H1 (cell line): ENCODE data around the gene WAC. TPM values are rescaled to one million over a fixed set of nuclear protein-coding genes. Genes with fewer than 3 reads are reported as not detected.

Experiments used
- CTCF ChIA-PET: fragments of 300-600 bp; sonication (Branson Sonifier 250); formaldehyde crosslinking; loops from one replicate; lab custom pipeline; 2021; ENCODE audit not compliant: partially characterized antibody; lab: Charles Lee
- POLR2A ChIA-PET: fragments of 300-600 bp; sonication (Branson Sonifier 250); formaldehyde crosslinking; loops from one replicate; lab custom pipeline; 2021; ENCODE audit warnings: inconsistent platforms; ENCODE audit not compliant: partially characterized antibody; lab: Charles Lee
- DNase-seq, 2 experiments: peaks; one replicate each; pipeline versions ENCODE4 v3.0.0 to v3.0.0-alpha.2; 2010 to 2022; ENCODE audit warnings: low spot score in 2 of 2, low read depth in 1 of 2, mixed read lengths in 1 of 2
- FAIRE-seq: peaks from 2 replicates; lab custom pipeline; 2011; peaks lifted over from hg19 to GRCh38; lab: Jason Lieb, UNC
- H2AFZ ChIP-seq: 2 replicates; pipeline ENCODE4 v1.8.1; 2012; ENCODE audit warnings: low read length, inconsistent platforms
- H2AK5ac ChIP-seq: 2 replicates; pipeline ENCODE4 v1.6.1; 2013; ENCODE audit warnings: low read depth, low read length
- H2BK120ac ChIP-seq: replicated peaks from 2 replicates; pipeline ENCODE3; 2013; ENCODE audit warnings: low read depth, low read length, inconsistent platforms
- H2BK12ac ChIP-seq: 2 replicates; pipeline ENCODE4 v1.6.1; 2013; ENCODE audit warnings: low read depth, low read length
- H2BK15ac ChIP-seq: 2 replicates; pipeline ENCODE4 v1.6.1; 2013; ENCODE audit warnings: low read length
- H2BK20ac ChIP-seq: 2 replicates; pipeline ENCODE4 v1.6.1; 2013; ENCODE audit warnings: low read length
- H2BK5ac ChIP-seq: 2 replicates; pipeline ENCODE4 v1.6.1; 2013; ENCODE audit warnings: low read depth, low read length
- H3K14ac ChIP-seq: 2 replicates; pipeline ENCODE4 v1.6.1; 2013; ENCODE audit warnings: inconsistent platforms; ENCODE audit not compliant: insufficient read length
- H3K18ac ChIP-seq: 2 replicates; pipeline ENCODE4 v1.6.1; 2013; ENCODE audit warnings: low read length; ENCODE audit errors: extremely low read depth
- H3K23ac ChIP-seq: 2 replicates; pipeline ENCODE4 v1.6.1; 2013; ENCODE audit warnings: inconsistent platforms; ENCODE audit not compliant: insufficient read length
- H3K23me2 ChIP-seq: 2 replicates; pipeline ENCODE4 v1.6.1; 2013; ENCODE audit warnings: low read depth, low read length
- H3K27ac ChIP-seq: 2 replicates; pipeline ENCODE4 v1.6.1; 2011; ENCODE audit warnings: low read depth, low read length, inconsistent platforms
- H3K27me3 ChIP-seq, 4 experiments: replicated peaks in 1 of 4; 1 replicate in 1 of 4; 2 replicates in 3 of 4; pipeline versions ENCODE4 v1.6.1 to v1.8.1; 2011 to 2013; ENCODE audit warnings: low read length in 3 of 4, mild to moderate bottlenecking in 3 of 4, inconsistent platforms in 2 of 4, mixed read lengths in 2 of 4, moderate library complexity in 1 of 4; ENCODE audit not compliant: control insufficient read depth in 3 of 4, insufficient read depth in 3 of 4; ENCODE audit errors: extremely low read depth in 1 of 4
- H3K36me3 ChIP-seq, 4 experiments: 2 replicates each; pipeline versions ENCODE4 v1.6.1 to v1.8.1; 2011 to 2013; ENCODE audit warnings: mild to moderate bottlenecking in 4 of 4, low read length in 3 of 4, moderate library complexity in 2 of 4, control low read depth in 1 of 4, inconsistent platforms in 1 of 4; ENCODE audit not compliant: insufficient read depth in 4 of 4, control insufficient read depth in 2 of 4
- H3K4ac ChIP-seq: replicated peaks from 2 replicates; pipeline ENCODE3; 2013; ENCODE audit warnings: low read length, low read depth, mixed read lengths, inconsistent platforms; ENCODE audit not compliant: insufficient read length
- H3K4me1 ChIP-seq, 4 experiments: replicated peaks in 1 of 4; 1 replicate in 1 of 4; 2 replicates in 3 of 4; pipeline versions ENCODE4 v1.6.1 to v1.8.1; 2011 to 2013; ENCODE audit warnings: low read length in 3 of 4, inconsistent platforms in 2 of 4, mixed read lengths in 1 of 4; ENCODE audit not compliant: insufficient read depth in 4 of 4, control insufficient read depth in 3 of 4
- H3K4me2 ChIP-seq, 2 experiments: 2 replicates each; pipeline versions ENCODE4 v1.6.1 to v1.8.1; 2011 to 2013; ENCODE audit warnings: low read depth in 2 of 2, low read length in 2 of 2, control low read depth in 1 of 2, inconsistent platforms in 1 of 2, mild to moderate bottlenecking in 1 of 2; ENCODE audit not compliant: insufficient read depth in 1 of 2
- H3K4me3 ChIP-seq, 4 experiments: fragments of 200-600, 300-600 bp in 1 of 4; sonication (generic), shearing (Covaris generic), sonication (Bioruptor Twin) in 1 of 4; 2 replicates each; pipeline versions ENCODE4 v1.5.1 to v1.8.1; 2011 to 2016; ENCODE audit warnings: low read length in 4 of 4, low read depth in 3 of 4, control low read depth in 2 of 4, inconsistent platforms in 2 of 4, mild to moderate bottlenecking in 2 of 4, mixed read lengths in 1 of 4, moderate library complexity in 1 of 4; ENCODE audit not compliant: insufficient read depth in 2 of 4; ENCODE audit errors: extremely low read depth in 1 of 4
- H3K56ac ChIP-seq: replicated peaks from 2 replicates; pipeline ENCODE3; 2013; ENCODE audit warnings: low read depth, mild to moderate bottlenecking, mixed read lengths, low read length, inconsistent platforms; ENCODE audit not compliant: insufficient read length
- H3K79me1 ChIP-seq: 2 replicates; pipeline ENCODE4 v1.6.1; 2013; ENCODE audit warnings: low read depth, low read length, control low read depth
- H3K79me2 ChIP-seq, 2 experiments: 2 replicates each; pipeline versions ENCODE4 v1.6.1 to v1.8.1; 2012 to 2013; ENCODE audit warnings: low read length in 2 of 2, mild to moderate bottlenecking in 2 of 2, inconsistent platforms in 1 of 2; ENCODE audit not compliant: insufficient read depth in 2 of 2, control insufficient read depth in 1 of 2
- H3K9ac ChIP-seq, 4 experiments: replicated peaks in 1 of 4; 1 replicate in 1 of 4; 2 replicates in 3 of 4; pipeline versions ENCODE4 v1.6.1 to v1.8.1; 2011 to 2013; ENCODE audit warnings: low read depth in 3 of 4, low read length in 3 of 4, control low read depth in 2 of 4, mild to moderate bottlenecking in 2 of 4, moderate library complexity in 2 of 4, inconsistent platforms in 1 of 4; ENCODE audit errors: extremely low read depth in 1 of 4
- H3K9me3 ChIP-seq, 2 experiments: 2 replicates each; pipeline versions ENCODE4 v1.6.1 to v1.8.1; 2012 to 2013; ENCODE audit warnings: mild to moderate bottlenecking in 2 of 2, moderate library complexity in 2 of 2, control low read depth in 1 of 2, inconsistent platforms in 1 of 2, low read depth in 1 of 2, low read length in 1 of 2, mixed read lengths in 1 of 2; ENCODE audit not compliant: insufficient read depth in 2 of 2
- H4K20me1 ChIP-seq, 2 experiments: replicated peaks in 1 of 2; 2 replicates each; pipeline versions ENCODE3 to v1.8.1; 2011 to 2013; ENCODE audit warnings: inconsistent platforms in 2 of 2, low read length in 2 of 2, mild to moderate bottlenecking in 1 of 2; ENCODE audit not compliant: insufficient read depth in 2 of 2, control insufficient read depth in 1 of 2
- H4K5ac ChIP-seq: 2 replicates; pipeline ENCODE4 v1.6.1; 2013; ENCODE audit warnings: low read length, low read depth, mixed read lengths, inconsistent platforms; ENCODE audit not compliant: insufficient read length
- H4K8ac ChIP-seq: 2 replicates; pipeline ENCODE4 v1.8.0; 2013; ENCODE audit warnings: mild to moderate bottlenecking, moderate library complexity, low read length, inconsistent platforms; ENCODE audit not compliant: insufficient read depth; ENCODE audit errors: extremely low read depth
- H4K91ac ChIP-seq: replicated peaks from 2 replicates; pipeline ENCODE3; 2013; ENCODE audit warnings: low read length, mixed read lengths, inconsistent platforms; ENCODE audit not compliant: insufficient read length
- BACH1 ChIP-seq: IDR thresholded peaks from 2 replicates; pipeline ENCODE4 v1.6.1; 2012; ENCODE audit warnings: low read length, improper control_type of control experiment
- CREB1 ChIP-seq: IDR thresholded peaks from 2 replicates; pipeline ENCODE4 v1.6.1; 2012; ENCODE audit warnings: inconsistent platforms
- GABPA ChIP-seq: IDR thresholded peaks from 2 replicates; pipeline ENCODE4 v1.6.1; 2011; ENCODE audit warnings: mild to moderate bottlenecking, low read length, moderate library complexity, borderline replicate concordance; ENCODE audit not compliant: insufficient read depth
- HDAC6 ChIP-seq: IDR thresholded peaks from one replicate; pipeline ENCODE4 v1.7.1; 2012; ENCODE audit warnings: low read depth, mild to moderate bottlenecking, inconsistent platforms, low read length, moderate library complexity
- JUN ChIP-seq: IDR thresholded peaks from 2 replicates; pipeline ENCODE4 v1.6.1; 2011; ENCODE audit warnings: low read depth, mild to moderate bottlenecking, improper control_type of control experiment, low read length
- KDM1A ChIP-seq: fragments of 200-600, 300-600 bp; sonication (generic); IDR thresholded peaks from 2 replicates; pipeline ENCODE4 v1.7.1; 2016; ENCODE audit warnings: mild to moderate bottlenecking, low read length, borderline replicate concordance
- KDM4A ChIP-seq: IDR thresholded peaks from one replicate; pipeline ENCODE4 v1.7.1; 2012; ENCODE audit warnings: low read depth, mild to moderate bottlenecking, moderate library complexity, low read length, inconsistent platforms; ENCODE audit not compliant: severe bottlenecking
- NRF1 ChIP-seq: IDR thresholded peaks from 2 replicates; pipeline ENCODE4 v1.6.1; 2011; ENCODE audit warnings: mild to moderate bottlenecking, low read depth, low read length, improper control_type of control experiment
- POU5F1 ChIP-seq: IDR thresholded peaks from 2 replicates; pipeline ENCODE4 v1.6.1; 2011; ENCODE audit warnings: low read depth, mild to moderate bottlenecking, low read length, moderate library complexity
- RAD21 ChIP-seq, 2 experiments: IDR thresholded peaks in 1 of 2; conservative IDR thresholded peaks in 1 of 2; 2 replicates each; pipeline ENCODE4 v1.6.1; 2011; ENCODE audit warnings: low read depth in 2 of 2, low read length in 2 of 2, improper control_type of control experiment in 1 of 2, inconsistent platforms in 1 of 2, mild to moderate bottlenecking in 1 of 2, moderate library complexity in 1 of 2
- RBBP5 ChIP-seq: IDR thresholded peaks from 2 replicates; pipeline ENCODE4 v1.7.1; 2012; ENCODE audit warnings: low read depth, mild to moderate bottlenecking, inconsistent platforms, low read length, moderate library complexity, borderline replicate concordance
- SIX5 ChIP-seq: IDR thresholded peaks from 2 replicates; pipeline ENCODE4 v1.6.1; 2011; ENCODE audit warnings: mild to moderate bottlenecking, low read depth, low read length
- SP1 ChIP-seq: IDR thresholded peaks from 2 replicates; pipeline ENCODE4 v1.6.1; 2011; ENCODE audit warnings: low read depth, low read length
- WGBS, 2 experiments: shearing (Covaris generic) in 1 of 2; methylation state at CpG; one replicate each; pipeline versions ENCODE4 v1.1.6 to v1.1.7; 2013 to 2015; ENCODE audit warnings: low lambda C conversion rate in 2 of 2, mixed read lengths in 2 of 2, inconsistent platforms in 1 of 2, low coverage in 1 of 2, missing lambda C conversion rate in 1 of 2; ENCODE audit not compliant: insufficient replicate concordance in 2 of 2, insufficient coverage in 1 of 2, insufficient read length in 1 of 2; ENCODE audit errors: extremely low coverage in 1 of 2, missing lambda C conversion rate in 1 of 2; 5-methylcytosine and 5-hydroxymethylcytosine counted together
- polyA plus RNA-seq, 7 experiments: library from polyadenylated mRNA; depleted of rRNA in 3 of 7; stranded (reverse) in 5 of 7; unstranded in 2 of 7; fragments of >200 nt in 5 of 7; fragments of 200-250 nt in 2 of 7; gene quantifications; 1 replicate in 5 of 7; 2 replicates in 1 of 7; 4 replicates in 1 of 7; pipeline versions ENCODE4 v1.2.1 to v1.2.3, GENCODE V29; 2011 to 2013; ENCODE audit warnings: missing spikeins in 2 of 7, mixed read lengths in 2 of 7
- total RNA-seq: library from RNA; stranded (reverse); fragmentation: NEBNext Ultra II Directional; extraction: Animal tissue kit (Norgen Biotek cat#: 25700); gene quantifications from 2 replicates; pipeline ENCODE4 v1.2.1, GENCODE V29; 2021
- TF ChIP-seq, protein P1 (sequence below): IDR thresholded peaks from 2 replicates; pipeline ENCODE4 v1.6.1; 2011; ENCODE audit warnings: low read depth, mild to moderate bottlenecking, low read length; ENCODE audit not compliant: insufficient read depth

Gene WAC
- total and polyA plus RNA-seq, 2 of the 8 experiments (the other 6 are each of a cell fraction or from before 2014, with no cell fraction given): 72.9 to 128 TPM

DNA sequence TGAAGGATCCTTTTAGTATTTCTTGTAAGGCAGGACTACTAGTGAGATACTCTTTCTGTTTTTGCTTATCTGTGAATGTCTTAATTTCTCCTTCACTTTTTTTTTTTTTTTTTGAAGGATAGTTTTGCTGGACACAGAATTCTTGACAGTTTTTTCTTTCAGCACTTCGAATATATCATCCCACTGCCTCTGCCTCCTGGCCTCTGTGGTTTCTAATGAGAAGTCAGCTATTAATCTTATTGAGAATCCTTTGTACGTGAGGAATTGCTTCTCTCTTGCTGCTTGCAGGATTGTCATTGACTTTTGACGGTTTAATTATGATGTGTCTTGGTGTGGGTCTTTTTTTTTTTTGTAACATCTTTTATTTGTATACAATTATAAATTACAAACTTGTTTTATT lies 12.6 kb upstream of the WAC start:
- no peak overlapping the region for H4K5ac ChIP-seq
- FAIRE-seq (no peak), DNase-seq (no peak)
- no peak overlapping the region for H2BK120ac ChIP-seq
- no peak overlapping the region for H2BK12ac ChIP-seq
- no peak overlapping the region for H3K27ac ChIP-seq
- no peak overlapping the region for H3K14ac ChIP-seq
- no peak overlapping the region for H2BK20ac ChIP-seq
- no peak overlapping the region for H3K23ac ChIP-seq
- H3K79me2 ChIP-seq: no peaks in the 10 kb centered on the region
- H2AFZ ChIP-seq: no peak overlapping the region
- H3K27me3 ChIP-seq: no peaks in the 10 kb centered on the region
- CTCF ChIA-PET: interaction anchor here (0.6 to 0.7 kb wide), 3 partner anchors 95 to 1205 kb away, joined by 3 to 4 read pairs (median 4); no protein-coding TSS in a partner anchor
- POLR2A ChIA-PET: no interaction called here
- H4K8ac ChIP-seq: no peak overlapping the region
- WGBS, 2 experiments: 78% methylated on average over 3 of the region's 3 CpGs; no CpG with 5 or more reads in 1 of the 2 experiments
- no peak overlapping the region for H4K91ac ChIP-seq
- H2BK15ac ChIP-seq: no peak overlapping the region
- H3K56ac ChIP-seq: no peak overlapping the region
- H3K23me2 ChIP-seq: peaks cover 2% of the 10 kb centered on the region; the same call in 1 of the 2 replicates
- no peak overlapping the region for H2AK5ac ChIP-seq
- H3K4me1 ChIP-seq: no peaks in the 10 kb centered on the region; a peak in 1 of 7 replicates
- H3K4ac ChIP-seq: no peak overlapping the region
- H2BK5ac ChIP-seq: no peak overlapping the region
- H3K9ac ChIP-seq: no peak overlapping the region
- TF ChIP-seq KDM1A (no peak), SP1 (no peak), BACH1 (no peak), JUN (no peak), RAD21 (IDR thresholded peaks at IDR 0.05 in 1 of 2, conservative IDR thresholded peaks at IDR 0.05 in 1 of 2; ENCODE audit: low read depth in 2 of 2, low read length in 2 of 2) (no peak), POU5F1 (no peak), CREB1 (no peak), SIX5 (no peak), HDAC6 (no peak), RBBP5 (no peak), GABPA (no peak), KDM4A (no peak), NRF1 (no peak)
- TF ChIP-seq, protein P1, sequence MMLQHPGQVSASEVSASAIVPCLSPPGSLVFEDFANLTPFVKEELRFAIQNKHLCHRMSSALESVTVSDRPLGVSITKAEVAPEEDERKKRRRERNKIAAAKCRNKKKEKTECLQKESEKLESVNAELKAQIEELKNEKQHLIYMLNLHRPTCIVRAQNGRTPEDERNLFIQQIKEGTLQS: no peak
- peaks cover 2 to 9% (median 5%) of the 10 kb centered on the region in 4 experiments; a peak in 5 of 8 replicates for H3K36me3 ChIP-seq
- no peak overlapping the region for H3K4me2 ChIP-seq
- H3K18ac ChIP-seq: no peak overlapping the region
- H3K4me3 ChIP-seq: no peak overlapping the region
- H3K9me3 ChIP-seq: peaks cover 0 to 3% of the 10 kb centered on the region in 2 experiments; a peak in 1 of 4 replicates
- H3K79me1 ChIP-seq: no peaks in the 10 kb centered on the region
- no peaks in the 10 kb centered on the region for H4K20me1 ChIP-seq
